Urinary bladder (tissue), 4 donors: ENCODE results near the gene ATRNL1. TPM values are rescaled to one million over a fixed set of nuclear protein-coding genes. Genes with fewer than 3 reads are reported as not detected.

Source experiments
- DNase-seq: peaks from one replicate; pipeline ENCODE4 v3.0.0-alpha.2; 2015; ENCODE audit errors: extremely low spot score
- H3K27ac ChIP-seq: one replicate; pipeline ENCODE4 v1.5.1; 2013; ENCODE audit warnings: low read depth, mild to moderate bottlenecking, moderate library complexity
- H3K36me3 ChIP-seq: one replicate; pipeline ENCODE4 v1.6.1; 2013; ENCODE audit warnings: mild to moderate bottlenecking, moderate library complexity; ENCODE audit not compliant: insufficient read depth
- H3K4me1 ChIP-seq: one replicate; pipeline ENCODE4 v1.6.1; 2013; ENCODE audit warnings: mild to moderate bottlenecking, moderate library complexity; ENCODE audit not compliant: insufficient read depth
- H3K4me3 ChIP-seq: one replicate; pipeline ENCODE4 v1.5.1; 2013; ENCODE audit warnings: low read depth, low read length
- WGBS: extraction: QIAGEN DNeasy Blood & Tissue Kit; methylation state at CpG from one replicate; pipeline ENCODE4 v1.1.7; 2013; 5-methylcytosine and 5-hydroxymethylcytosine counted together
- polyA plus RNA-seq: library from polyadenylated mRNA; stranded (reverse); fragments of 200-250 nt; gene quantifications from one replicate; pipeline ENCODE4 v1.2.3, GENCODE V29; 2013
- total RNA-seq: library from RNA; depleted of rRNA; stranded (reverse); fragments of >200 nt; gene quantifications from one replicate; pipeline ENCODE4 v1.2.3, GENCODE V29; 2014
- donor health status: healthy with polysubstance abuse.
- donor health status: healthy.

The ATRNL1 gene
- total and polyA plus RNA-seq, 2 donors = 1.9 to 153 TPM

DNA sequence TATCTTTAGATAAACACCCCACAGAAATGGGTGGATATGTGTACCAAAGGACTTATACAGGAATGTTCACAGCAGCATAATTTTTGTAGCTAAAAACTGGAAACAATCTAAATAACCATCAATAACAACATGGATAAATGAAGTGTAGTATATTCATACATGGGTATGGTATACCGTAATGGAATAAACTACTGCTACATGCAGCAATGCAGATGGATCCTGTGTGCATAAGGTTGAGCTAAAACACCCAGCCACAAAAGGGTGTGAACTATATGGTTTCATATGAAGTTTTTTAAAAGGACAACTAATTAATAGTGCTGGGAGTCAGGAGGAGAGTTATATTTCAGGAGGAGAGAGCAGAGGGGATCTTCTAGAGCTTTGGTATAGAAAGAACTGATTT lies 790.2 kb downstream of the ATRNL1 start:
- Histone ChIP-seq H3K4me1 (no peaks in the 10 kb centered on the region), H3K4me3 (no peak overlapping the region), H3K27ac (no peak overlapping the region), H3K36me3 (no peaks in the 10 kb centered on the region)
- no peak for DNase-seq
- WGBS = 91% methylated on average over 1 of the region's 1 CpG

DNA sequence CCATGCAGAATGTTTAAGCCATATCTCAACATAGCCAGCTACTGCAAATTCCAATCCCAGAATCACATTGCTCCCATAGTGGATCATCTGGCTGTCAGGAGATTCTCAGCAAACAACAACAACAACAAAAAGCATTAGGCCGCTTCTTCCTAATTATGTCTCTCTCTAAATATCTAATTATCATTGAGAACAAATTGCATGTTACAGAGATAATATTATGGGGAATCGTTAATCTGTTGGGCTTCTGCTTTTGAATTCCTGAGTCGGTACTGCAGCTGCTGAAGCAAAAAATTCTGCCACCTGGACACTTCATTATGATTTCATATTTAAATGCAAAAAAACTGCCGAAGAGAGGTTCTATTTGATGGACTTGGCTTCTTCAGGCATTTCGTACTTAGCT lies 791.2 kb downstream of the ATRNL1 start:
- no peak overlapping the region for H3K4me3 ChIP-seq
- H3K36me3 ChIP-seq = no peaks in the 10 kb centered on the region
- 91% methylated on average over 5 of the region's 5 CpGs for WGBS
- H3K27ac ChIP-seq = no peak overlapping the region
- no peaks in the 10 kb centered on the region for H3K4me1 ChIP-seq
- DNase-seq = no peak

- WGBS = 81% methylated on average over 7 of the region's 7 CpGs
- no peaks in the 10 kb centered on the region for H3K4me1 ChIP-seq
- no peak for DNase-seq
- H3K4me3 ChIP-seq = no peak overlapping the region
- no peak overlapping the region for H3K27ac ChIP-seq
- H3K36me3 ChIP-seq = no peaks in the 10 kb centered on the region
Observed at GRCh38 chr10:115895166-115895565, 802.0 kb downstream of the ATRNL1 start.

- 80% methylated on average over 3 of the region's 3 CpGs for WGBS
- no peaks in the 10 kb centered on the region for H3K36me3 ChIP-seq
- H3K4me3 ChIP-seq = no peak overlapping the region
- DNase-seq = no peak
- no peak overlapping the region for H3K27ac ChIP-seq
- no peaks in the 10 kb centered on the region for H3K4me1 ChIP-seq
Observed at GRCh38 chr10:115898242-115898641, 805.1 kb downstream of the ATRNL1 start.

DNA sequence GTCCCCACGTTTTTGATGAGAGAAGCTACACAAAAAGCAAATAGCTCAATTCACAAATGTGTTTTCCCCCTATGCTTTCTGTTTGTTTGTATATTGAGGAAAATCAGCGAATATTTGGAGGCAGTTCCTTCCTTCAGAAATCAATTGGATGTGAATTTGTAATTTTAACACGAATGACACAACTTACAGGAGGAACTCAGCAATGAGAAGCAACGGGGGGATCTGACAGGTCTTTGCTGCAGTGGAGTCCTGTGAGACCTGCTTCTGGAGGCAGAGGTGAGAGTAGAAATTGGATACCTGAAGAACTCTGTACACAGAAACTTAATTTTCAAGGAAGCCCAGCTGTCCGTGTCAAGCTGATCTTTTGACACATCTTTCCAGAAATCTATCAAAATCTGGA lies 809.4 kb downstream of the ATRNL1 start:
- Histone ChIP-seq H3K36me3 (no peaks in the 10 kb centered on the region), H3K4me3 (no peak overlapping the region), H3K27ac (no peak overlapping the region), H3K4me1 (no peaks in the 10 kb centered on the region)
- no peak for DNase-seq
- WGBS = 79% methylated on average over 5 of the region's 5 CpGs

- DNase-seq = no peak
- no peak overlapping the region for H3K27ac ChIP-seq
- no peak overlapping the region for H3K4me3 ChIP-seq
- H3K4me1 ChIP-seq = no peaks in the 10 kb centered on the region
- no peaks in the 10 kb centered on the region for H3K36me3 ChIP-seq
- WGBS = 74% methylated on average over 1 of the region's 1 CpG
Observed at GRCh38 chr10:115903207-115903606, 810.0 kb downstream of the ATRNL1 start.

GRCh38 chr10:115903845-115904244 lies 810.7 kb downstream of the ATRNL1 start:
- DNase-seq = no peak
- Histone ChIP-seq H3K4me1 (no peaks in the 10 kb centered on the region), H3K4me3 (no peak overlapping the region), H3K36me3 (no peaks in the 10 kb centered on the region), H3K27ac (no peak overlapping the region)
- WGBS = 93% methylated on average over 3 of the region's 3 CpGs

- Histone ChIP-seq H3K27ac (no peak overlapping the region), H3K4me3 (no peak overlapping the region), H3K4me1 (no peaks in the 10 kb centered on the region), H3K36me3 (no peaks in the 10 kb centered on the region)
- no peak for DNase-seq
- WGBS = 92% methylated on average over 5 of the region's 5 CpGs
Observed at GRCh38 chr10:115909037-115909436, 815.9 kb downstream of the ATRNL1 start.

DNA sequence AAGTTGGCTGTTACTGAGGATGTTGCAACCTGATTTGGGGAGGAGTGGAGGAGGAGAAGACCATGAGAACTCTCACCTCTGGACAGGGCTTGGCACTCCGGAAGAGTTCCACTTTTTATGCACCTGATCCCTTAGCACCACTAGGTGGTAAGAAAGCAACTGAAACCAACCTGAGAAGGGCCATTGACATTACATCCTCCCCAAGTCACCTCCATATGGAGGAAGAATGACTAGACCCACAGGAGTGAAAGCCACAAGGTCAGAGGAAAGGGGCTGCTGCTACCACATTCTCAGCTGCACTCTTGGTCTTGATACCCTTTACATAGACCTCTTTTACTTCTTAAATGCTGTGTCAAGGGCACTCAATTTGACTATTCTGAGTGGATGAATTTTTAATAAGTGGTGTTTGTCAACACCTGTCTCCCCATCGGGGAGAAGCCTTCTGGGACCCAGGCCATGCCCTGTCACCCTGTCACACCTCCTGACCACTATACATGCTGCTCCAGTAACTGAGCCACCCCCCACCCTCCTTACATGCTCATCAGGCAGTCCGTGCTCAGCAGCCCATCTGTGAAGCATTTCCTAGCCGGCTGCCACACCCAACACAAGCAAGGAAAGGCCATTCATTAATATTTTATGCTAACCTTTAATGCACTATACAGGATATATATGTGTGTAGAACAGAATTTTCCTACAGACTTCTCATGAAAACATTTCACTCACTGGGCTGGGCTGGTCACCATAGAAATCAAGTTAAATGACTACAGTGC lies 817.0 kb downstream of the ATRNL1 start:
- Histone ChIP-seq H3K27ac (no peak overlapping the region), H3K36me3 (no peaks in the 10 kb centered on the region), H3K4me3 (no peak overlapping the region), H3K4me1 (no peaks in the 10 kb centered on the region)
- no peak for DNase-seq
- 77% methylated on average over 4 of the region's 4 CpGs for WGBS

DNA sequence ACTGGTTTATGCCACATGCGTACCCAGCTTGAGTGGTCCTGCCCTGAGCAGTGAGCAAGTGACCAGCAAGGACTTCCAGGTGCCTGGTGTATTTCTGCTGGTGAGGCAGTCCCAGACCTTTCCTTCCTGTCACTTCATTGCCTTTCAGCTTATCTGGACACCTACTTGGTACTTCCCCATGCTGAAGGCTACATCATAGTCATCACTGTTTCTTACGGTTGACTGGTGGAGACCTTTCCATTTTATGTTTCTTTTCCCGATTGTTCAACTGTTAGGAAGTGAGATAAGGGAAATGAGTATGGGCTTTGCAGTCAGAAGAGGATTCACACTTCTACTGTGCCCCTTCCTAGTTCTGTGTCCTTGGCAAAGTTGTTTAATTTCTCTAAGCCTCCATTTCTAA lies 821.3 kb downstream of the ATRNL1 start:
- no peak overlapping the region for H3K27ac ChIP-seq
- H3K4me1 ChIP-seq = no peaks in the 10 kb centered on the region
- 90% methylated on average over 3 of the region's 3 CpGs for whole genome bisulfite sequencing
- no peak overlapping the region for H3K4me3 ChIP-seq
- no peaks in the 10 kb centered on the region for H3K36me3 ChIP-seq
- no peak for DNase-seq

DNA sequence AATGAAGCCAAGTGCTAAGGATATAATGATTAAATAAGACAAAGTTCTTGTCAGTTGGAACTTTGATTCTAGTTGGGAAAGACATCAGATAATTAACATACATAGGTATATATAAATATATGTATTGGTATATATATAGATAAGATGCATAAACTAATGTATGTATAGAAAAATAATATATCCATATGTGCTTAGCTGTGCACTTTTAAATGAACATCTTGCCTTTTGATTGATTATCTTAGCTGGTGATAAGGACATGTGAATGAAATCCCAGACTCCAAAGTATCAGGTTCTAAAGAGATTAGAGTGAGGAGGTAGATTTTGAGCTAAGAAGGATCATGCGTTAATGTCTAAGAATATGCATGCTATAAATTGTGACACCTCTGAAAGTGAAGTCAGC lies 822.3 kb downstream of the ATRNL1 start:
- DNase-seq = no peak
- Histone ChIP-seq H3K4me3 (no peak overlapping the region), H3K4me1 (no peaks in the 10 kb centered on the region), H3K27ac (no peak overlapping the region), H3K36me3 (no peaks in the 10 kb centered on the region)
- WGBS = 86% methylated on average over 1 of the region's 1 CpG

GRCh38 chr10:115918812-115919211 lies 825.6 kb downstream of the ATRNL1 start:
- WGBS = 81% methylated on average over 2 of the region's 2 CpGs
- H3K36me3 ChIP-seq = no peaks in the 10 kb centered on the region
- H3K27ac ChIP-seq = no peak overlapping the region
- DNase-seq = no peak
- no peak overlapping the region for H3K4me3 ChIP-seq
- H3K4me1 ChIP-seq = no peaks in the 10 kb centered on the region

GRCh38 chr10:115921795-115922194 lies 828.6 kb downstream of the ATRNL1 start:
- no peak overlapping the region for H3K4me3 ChIP-seq
- H3K36me3 ChIP-seq = no peaks in the 10 kb centered on the region
- H3K27ac ChIP-seq = no peak overlapping the region
- H3K4me1 ChIP-seq = no peaks in the 10 kb centered on the region
- WGBS = 86% methylated on average over 4 of the region's 4 CpGs
- DNase-seq = no peak

GRCh38 chr10:115931309-115931708 lies 838.1 kb downstream of the ATRNL1 start:
- Histone ChIP-seq H3K27ac (no peak overlapping the region), H3K4me3 (no peak overlapping the region), H3K4me1 (no peaks in the 10 kb centered on the region), H3K36me3 (no peaks in the 10 kb centered on the region)
- DNase-seq = no peak
- 97% methylated on average over 2 of the region's 2 CpGs for WGBS

GRCh38 chr10:115932099-115932498 lies 838.9 kb downstream of the ATRNL1 start:
- Histone ChIP-seq H3K4me1 (no peaks in the 10 kb centered on the region), H3K36me3 (no peaks in the 10 kb centered on the region), H3K4me3 (no peak overlapping the region), H3K27ac (no peak overlapping the region)
- no peak for DNase-seq
- WGBS = 73% methylated on average over 2 of the region's 2 CpGs
